Natural killer cell (primary cell): Measurements from ENCODE around the gene MRC1. TPM values are rescaled to one million over a fixed set of nuclear protein-coding genes. Genes with fewer than 3 reads are reported as not detected.

Source experiments
- ATAC-seq, 3 donors: fragments of 150-1000 bp in 2 of 3; fragments of 200-7000 bp in 1 of 3; cut with Tn5 transposase; 1 replicate in 1 of 3; 2 replicates in 2 of 3; pipeline ENCODE4 v1.10.0; 2021; ENCODE audit warnings: mild to moderate bottlenecking in 2 of 3, moderate library complexity in 2 of 3
- DNase-seq, 2 donors: peaks; one replicate each; pipeline versions ENCODE4 v3.0.0 to v3.0.0-alpha.2; 2013 to 2021; ENCODE audit warnings: mixed read lengths in 1 of 2
- H3K27ac ChIP-seq: one replicate; pipeline ENCODE4 v1.5.1; 2013; ENCODE audit warnings: mild to moderate bottlenecking, low read length
- H3K27me3 ChIP-seq: one replicate; pipeline ENCODE4 v1.6.1; 2013; ENCODE audit warnings: low read length; ENCODE audit not compliant: control insufficient read depth, insufficient read depth
- H3K36me3 ChIP-seq: one replicate; pipeline ENCODE4 v1.6.1; 2013; ENCODE audit warnings: low read length; ENCODE audit not compliant: control insufficient read depth, insufficient read depth
- H3K4me1 ChIP-seq: one replicate; pipeline ENCODE4 v1.6.1; 2013; ENCODE audit warnings: low read length; ENCODE audit not compliant: control insufficient read depth, insufficient read depth
- H3K4me3 ChIP-seq: one replicate; pipeline ENCODE4 v1.5.1; 2013; ENCODE audit warnings: low read length
- H3K9me3 ChIP-seq: one replicate; pipeline ENCODE4 v1.6.1; 2013; ENCODE audit warnings: low read length; ENCODE audit not compliant: control insufficient read depth, insufficient read depth
- H3K27ac Mint-ChIP-seq, 2 donors: one replicate each; pipeline ENCODE4 v1.8.0; 2022; ENCODE audit warnings: mild to moderate bottlenecking in 2 of 2, mixed read lengths in 2 of 2, moderate library complexity in 1 of 2
- H3K27me3 Mint-ChIP-seq, 2 donors: one replicate each; pipeline ENCODE4 v1.8.0; 2022; ENCODE audit warnings: low read depth in 2 of 2, mixed read lengths in 2 of 2
- H3K36me3 Mint-ChIP-seq: one replicate; pipeline ENCODE4 v1.8.0; 2022; ENCODE audit warnings: mixed read lengths
- H3K4me1 Mint-ChIP-seq, 2 donors: one replicate each; pipeline ENCODE4 v1.8.0; 2022; ENCODE audit warnings: mixed read lengths in 2 of 2
- H3K4me3 Mint-ChIP-seq: one replicate; pipeline ENCODE4 v1.8.0; 2022; ENCODE audit warnings: mild to moderate bottlenecking, moderate library complexity, mixed read lengths
- H3K9me3 Mint-ChIP-seq, 2 donors: one replicate each; pipeline ENCODE4 v1.8.0; 2022; ENCODE audit warnings: mixed read lengths in 2 of 2
- CTCF ChIP-seq: fragments of 200-600 bp; IDR thresholded peaks from one replicate; pipeline ENCODE4 v1.8.0; 2022; ENCODE audit warnings: antibody characterized with exemption
- WGBS: methylation state at CpG from one replicate; pipeline ENCODE4 v1.1.7; 2013; ENCODE audit warnings: missing lambda C conversion rate; ENCODE audit not compliant: insufficient coverage; 5-methylcytosine and 5-hydroxymethylcytosine counted together
- intact Hi-C: fragments of 100-400 bp; cut with micrococcal nuclease; formaldehyde crosslinking; loops from one replicate; pipeline ENCODE4 v1.14.2; 2022
- total RNA-seq, 4 donors: library from RNA; stranded (reverse); fragments of 120-200 nt in 1 of 4; gene quantifications; one replicate each; pipeline versions ENCODE4 v1.2.3 to v1.2.4, GENCODE V29; 2013 to 2022

The MRC1 gene
- total RNA-seq, 3 donors from 2014 or later (not counting 1 experiment from before 2014, with no cell fraction given): 0.05 to 0.18 (median 0.15) TPM

- Mint-ChIP-seq H3K9me3 (peaks cover 0 to 2% of the 10 kb centered on the region in 2 donors), H3K4me1 (peaks cover 0 to 4% of the 10 kb centered on the region in 2 donors), H3K36me3 (no peaks in the 10 kb centered on the region), H3K27me3 (peaks cover 9 to 14% of the 10 kb centered on the region in 2 donors), H3K4me3 (no peak overlapping the region), H3K27ac (no peak overlapping the region)
- no peak for TF ChIP-seq CTCF
- H3K36me3 ChIP-seq: no peaks in the 10 kb centered on the region
- H3K27me3 ChIP-seq: no peaks in the 10 kb centered on the region
- DNase-seq: no peak
- peaks cover 2% of the 10 kb centered on the region for H3K4me1 ChIP-seq
- no peaks in the 10 kb centered on the region for H3K9me3 ChIP-seq
- 79% methylated on average over 3 of the region's 5 CpGs for WGBS
- intact Hi-C loops: no loop called here
- H3K27ac ChIP-seq: no peak overlapping the region
- no peak for ATAC-seq
- H3K4me3 ChIP-seq: no peak overlapping the region
Observed at GRCh38 chr10:17814973-17815372, 5.8 kb downstream of the MRC1 start.

GRCh38 chr10:17816199-17816598, 7.1 kb downstream of the MRC1 start:
- DNase-seq: no peak
- H3K9me3 Mint-ChIP-seq: peaks cover 0 to 2% of the 10 kb centered on the region in 2 donors
- peaks cover 2% of the 10 kb centered on the region for H3K4me1 ChIP-seq
- 80% methylated on average over 7 of the region's 7 CpGs for WGBS
- H3K36me3 ChIP-seq: no peaks in the 10 kb centered on the region
- H3K4me3 ChIP-seq: no peak overlapping the region
- no peaks in the 10 kb centered on the region for H3K9me3 ChIP-seq
- no peak overlapping the region for H3K4me3 Mint-ChIP-seq
- peaks cover 7 to 8% of the 10 kb centered on the region in 2 donors for H3K27me3 Mint-ChIP-seq
- no peak for ATAC-seq
- no peak overlapping the region for H3K27ac Mint-ChIP-seq
- no peak for TF ChIP-seq CTCF
- intact Hi-C loops: no loop called here
- H3K4me1 Mint-ChIP-seq: no peaks in the 10 kb centered on the region
- H3K27ac ChIP-seq: no peak overlapping the region
- no peaks in the 10 kb centered on the region for H3K36me3 Mint-ChIP-seq
- no peaks in the 10 kb centered on the region for H3K27me3 ChIP-seq

- Mint-ChIP-seq H3K36me3 (no peaks in the 10 kb centered on the region), H3K4me3 (no peak overlapping the region), H3K9me3 (peaks cover 0 to 2% of the 10 kb centered on the region in 2 donors), H3K27me3 (peaks cover 7 to 8% of the 10 kb centered on the region in 2 donors), H3K4me1 (no peaks in the 10 kb centered on the region), H3K27ac (no peak overlapping the region)
- no peak for ATAC-seq
- Histone ChIP-seq H3K9me3 (no peaks in the 10 kb centered on the region), H3K4me3 (no peak overlapping the region), H3K36me3 (no peaks in the 10 kb centered on the region), H3K27me3 (no peaks in the 10 kb centered on the region), H3K4me1 (peaks cover 2% of the 10 kb centered on the region), H3K27ac (no peak overlapping the region)
- TF ChIP-seq CTCF: no peak
- intact Hi-C loops: no loop called here
- DNase-seq: no peak
- WGBS: 85% methylated on average over 1 of the region's 1 CpG
Observed at GRCh38 chr10:17817316-17817715, 8.2 kb downstream of the MRC1 start.

- no peak overlapping the region for H3K27ac Mint-ChIP-seq
- DNase-seq (no peak), ATAC-seq (no peak)
- no peaks in the 10 kb centered on the region for H3K4me1 Mint-ChIP-seq
- no peaks in the 10 kb centered on the region for H3K36me3 ChIP-seq
- peaks cover 2% of the 10 kb centered on the region for H3K4me1 ChIP-seq
- no peak overlapping the region for H3K4me3 ChIP-seq
- no peaks in the 10 kb centered on the region for H3K36me3 Mint-ChIP-seq
- H3K27me3 ChIP-seq: no peaks in the 10 kb centered on the region
- 78% methylated on average over 2 of the region's 3 CpGs for WGBS
- intact Hi-C loops: no loop called here
- H3K27ac ChIP-seq: no peak overlapping the region
- no peaks in the 10 kb centered on the region for H3K9me3 ChIP-seq
- H3K9me3 Mint-ChIP-seq: peaks cover 0 to 2% of the 10 kb centered on the region in 2 donors
- no peak overlapping the region for H3K4me3 Mint-ChIP-seq
- TF ChIP-seq CTCF: no peak
- peaks cover 8 to 10% of the 10 kb centered on the region in 2 donors for H3K27me3 Mint-ChIP-seq
Observed at GRCh38 chr10:17817790-17818189, 8.6 kb downstream of the MRC1 start.
